Panc1 (cell line): ENCODE data around the gene SLC22A12. TPM values are rescaled to one million over a fixed set of nuclear protein-coding genes. Genes with fewer than 3 reads are reported as not detected.

Experiments used
- ATAC-seq: fragments of 200-7000 bp; cut with Tn5 transposase; 2 replicates; pipeline ENCODE4 v1.9.1; 2020; ENCODE audit warnings: mild to moderate bottlenecking, moderate library complexity
- BruUV-seq: library from RNA; stranded (reverse); fragments of 400-500 nt; replicated peaks from 2 replicates; lab custom pipeline; 2021; lab: Mats Ljungman, UMichigan
- CTCF ChIA-PET: fragments of 300-600 bp; sonication (Branson Sonifier 250); formaldehyde crosslinking; loops from one replicate; lab custom pipeline; 2022; ENCODE audit warnings: antibody characterized with exemption; lab: Charles Lee
- POLR2A ChIA-PET: fragments of 300-600 bp; sonication (Branson Sonifier 250); formaldehyde crosslinking; loops from one replicate; lab custom pipeline; 2022; ENCODE audit warnings: antibody characterized with exemption; lab: Charles Lee
- DNase-seq: peaks from one replicate; pipeline ENCODE4 v3.0.0-alpha.2; 2010; ENCODE audit warnings: low read depth, low spot score
- H3K27ac ChIP-seq: 2 replicates; pipeline ENCODE4 v1.5.1; 2011; ENCODE audit warnings: mild to moderate bottlenecking, low read length, inconsistent platforms
- H3K27me3 ChIP-seq: fragments of 200-500 bp; sonication (Bioruptor generic); 2 replicates; pipeline ENCODE4 v1.6.0; 2014; ENCODE audit warnings: low read length, inconsistent platforms; ENCODE audit not compliant: control insufficient read depth, insufficient read depth
- H3K36me3 ChIP-seq: fragments of 200-500 bp; sonication (Bioruptor generic); 2 replicates; pipeline ENCODE4 v1.5.1; 2014; ENCODE audit warnings: inconsistent platforms, mild to moderate bottlenecking, low read length, moderate library complexity; ENCODE audit not compliant: control insufficient read depth, insufficient read depth
- H3K4me1 ChIP-seq: 2 replicates; pipeline ENCODE4 v1.5.1; 2011; ENCODE audit warnings: inconsistent platforms, mild to moderate bottlenecking, low read length, moderate library complexity; ENCODE audit not compliant: control insufficient read depth, insufficient read depth
- H3K4me3 ChIP-seq, 2 experiments: 2 replicates each; pipeline ENCODE4 v1.5.1; 2011 to 2012; ENCODE audit warnings: low read depth in 2 of 2, low read length in 2 of 2, mild to moderate bottlenecking in 2 of 2, inconsistent platforms in 1 of 2, moderate library complexity in 1 of 2
- H3K9me3 ChIP-seq: fragments of 200-500 bp; sonication (Bioruptor generic); 2 replicates; pipeline ENCODE4 v1.5.1; 2014; ENCODE audit warnings: low read depth, mild to moderate bottlenecking, inconsistent platforms, low read length, moderate library complexity; ENCODE audit not compliant: control insufficient read depth, insufficient read depth
- POLR2AphosphoS5 ChIP-seq: IDR thresholded peaks from 2 replicates; pipeline ENCODE4 v1.6.1; 2012; ENCODE audit warnings: mild to moderate bottlenecking, low read depth, low read length, moderate library complexity
- SIN3A ChIP-seq: IDR thresholded peaks from 2 replicates; pipeline ENCODE4 v1.6.1; 2012; ENCODE audit warnings: low read depth, mild to moderate bottlenecking, low read length, moderate library complexity, borderline replicate concordance; ENCODE audit not compliant: insufficient read depth
- TCF7L2 ChIP-seq: IDR thresholded peaks from 2 replicates; pipeline ENCODE4 v1.6.1; 2011; ENCODE audit warnings: mild to moderate bottlenecking, low read depth, low read length, inconsistent platforms
- in situ Hi-C: cut with HindIII; loops from 2 replicates; pipeline ENCODE4 v1.10.0; 2016; ENCODE audit warnings: low sequenced_read_pairs, low pct_unique_long_range_greater_than_20kb
- intact Hi-C: fragments of 100-400 bp; cut with micrococcal nuclease; formaldehyde crosslinking; loops from one replicate; pipeline ENCODE4 v1.10.0; 2022; ENCODE audit not compliant: unreplicated experiment
- total RNA-seq: library from RNA; stranded (reverse); gene quantifications from one replicate; pipeline ENCODE4 v1.2.1, GENCODE V29; 2021; ENCODE audit not compliant: unreplicated experiment
- TF ChIP-seq, protein P1 (sequence below): fragments of 450-650 bp; IDR thresholded peaks from 2 replicates; pipeline ENCODE4 v1.5.1; 2017; ENCODE audit warnings: mild to moderate bottlenecking
- TF ChIP-seq, protein P2 (sequence below), 2 experiments: IDR thresholded peaks; 2 replicates each; pipeline ENCODE4 v1.6.1; 2011 to 2012; ENCODE audit warnings: low read depth in 2 of 2, control low read depth in 1 of 2, low read length in 1 of 2, mild to moderate bottlenecking in 1 of 2, moderate library complexity in 1 of 2; ENCODE audit not compliant: insufficient read depth in 1 of 2

SLC22A12 gene
- total RNA-seq, 1 experiment from 2014 or later, result not detected

DNA sequence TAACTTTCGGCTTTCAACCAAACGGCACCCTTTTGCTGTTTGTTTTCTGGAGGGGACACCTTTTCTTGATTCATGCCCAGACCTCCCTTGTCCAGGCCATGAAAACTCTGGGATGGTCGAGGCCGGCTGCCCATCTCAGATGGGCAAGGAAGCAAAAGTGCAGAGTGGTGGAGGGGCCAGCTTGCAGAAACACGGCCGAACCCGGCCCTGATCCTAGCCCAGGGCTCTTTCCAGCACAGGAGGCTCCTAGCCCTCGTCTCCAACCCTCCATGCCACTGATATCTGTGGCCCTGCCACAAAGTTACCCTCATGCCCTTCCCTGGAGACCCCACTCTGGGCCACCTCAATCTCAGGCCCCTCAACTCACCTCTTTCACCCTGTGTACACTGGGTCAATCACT is 18.9 kb upstream of the SLC22A12 start:
- Histone ChIP-seq H3K27me3 (peaks cover 2% of the 10 kb centered on the region; the same call in 1 of the 2 replicates), H3K4me3 (no peak overlapping the region), H3K9me3 (no peaks in the 10 kb centered on the region), H3K27ac (no peak overlapping the region), H3K36me3 (no peaks in the 10 kb centered on the region), H3K4me1 (no peaks in the 10 kb centered on the region)
- TF ChIP-seq POLR2AphosphoS5 (no peak), SIN3A (no peak), TCF7L2 (no peak)
- TF ChIP-seq, protein P1, sequence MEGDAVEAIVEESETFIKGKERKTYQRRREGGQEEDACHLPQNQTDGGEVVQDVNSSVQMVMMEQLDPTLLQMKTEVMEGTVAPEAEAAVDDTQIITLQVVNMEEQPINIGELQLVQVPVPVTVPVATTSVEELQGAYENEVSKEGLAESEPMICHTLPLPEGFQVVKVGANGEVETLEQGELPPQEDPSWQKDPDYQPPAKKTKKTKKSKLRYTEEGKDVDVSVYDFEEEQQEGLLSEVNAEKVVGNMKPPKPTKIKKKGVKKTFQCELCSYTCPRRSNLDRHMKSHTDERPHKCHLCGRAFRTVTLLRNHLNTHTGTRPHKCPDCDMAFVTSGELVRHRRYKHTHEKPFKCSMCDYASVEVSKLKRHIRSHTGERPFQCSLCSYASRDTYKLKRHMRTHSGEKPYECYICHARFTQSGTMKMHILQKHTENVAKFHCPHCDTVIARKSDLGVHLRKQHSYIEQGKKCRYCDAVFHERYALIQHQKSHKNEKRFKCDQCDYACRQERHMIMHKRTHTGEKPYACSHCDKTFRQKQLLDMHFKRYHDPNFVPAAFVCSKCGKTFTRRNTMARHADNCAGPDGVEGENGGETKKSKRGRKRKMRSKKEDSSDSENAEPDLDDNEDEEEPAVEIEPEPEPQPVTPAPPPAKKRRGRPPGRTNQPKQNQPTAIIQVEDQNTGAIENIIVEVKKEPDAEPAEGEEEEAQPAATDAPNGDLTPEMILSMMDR, result no peak
- TF ChIP-seq, protein P2, sequence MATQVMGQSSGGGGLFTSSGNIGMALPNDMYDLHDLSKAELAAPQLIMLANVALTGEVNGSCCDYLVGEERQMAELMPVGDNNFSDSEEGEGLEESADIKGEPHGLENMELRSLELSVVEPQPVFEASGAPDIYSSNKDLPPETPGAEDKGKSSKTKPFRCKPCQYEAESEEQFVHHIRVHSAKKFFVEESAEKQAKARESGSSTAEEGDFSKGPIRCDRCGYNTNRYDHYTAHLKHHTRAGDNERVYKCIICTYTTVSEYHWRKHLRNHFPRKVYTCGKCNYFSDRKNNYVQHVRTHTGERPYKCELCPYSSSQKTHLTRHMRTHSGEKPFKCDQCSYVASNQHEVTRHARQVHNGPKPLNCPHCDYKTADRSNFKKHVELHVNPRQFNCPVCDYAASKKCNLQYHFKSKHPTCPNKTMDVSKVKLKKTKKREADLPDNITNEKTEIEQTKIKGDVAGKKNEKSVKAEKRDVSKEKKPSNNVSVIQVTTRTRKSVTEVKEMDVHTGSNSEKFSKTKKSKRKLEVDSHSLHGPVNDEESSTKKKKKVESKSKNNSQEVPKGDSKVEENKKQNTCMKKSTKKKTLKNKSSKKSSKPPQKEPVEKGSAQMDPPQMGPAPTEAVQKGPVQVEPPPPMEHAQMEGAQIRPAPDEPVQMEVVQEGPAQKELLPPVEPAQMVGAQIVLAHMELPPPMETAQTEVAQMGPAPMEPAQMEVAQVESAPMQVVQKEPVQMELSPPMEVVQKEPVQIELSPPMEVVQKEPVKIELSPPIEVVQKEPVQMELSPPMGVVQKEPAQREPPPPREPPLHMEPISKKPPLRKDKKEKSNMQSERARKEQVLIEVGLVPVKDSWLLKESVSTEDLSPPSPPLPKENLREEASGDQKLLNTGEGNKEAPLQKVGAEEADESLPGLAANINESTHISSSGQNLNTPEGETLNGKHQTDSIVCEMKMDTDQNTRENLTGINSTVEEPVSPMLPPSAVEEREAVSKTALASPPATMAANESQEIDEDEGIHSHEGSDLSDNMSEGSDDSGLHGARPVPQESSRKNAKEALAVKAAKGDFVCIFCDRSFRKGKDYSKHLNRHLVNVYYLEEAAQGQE (IDR thresholded peaks at IDR 0.05; ENCODE audit: insufficient read depth in 1 of 2, low read depth in 2 of 2, low read length in 1 of 2), result no peak
- no TSS peak for BruUV-seq
- CTCF ChIA-PET, result interaction anchor here (0.6 kb wide), 1 partner anchor 118 kb away, joined by 6 read pairs; no protein-coding TSS in a partner anchor
- ATAC-seq, result no peak
- POLR2A ChIA-PET, result no interaction called here
- in situ Hi-C loops (no loop called here), intact Hi-C loops (no loop called here)
- DNase-seq, result no peak

DNA sequence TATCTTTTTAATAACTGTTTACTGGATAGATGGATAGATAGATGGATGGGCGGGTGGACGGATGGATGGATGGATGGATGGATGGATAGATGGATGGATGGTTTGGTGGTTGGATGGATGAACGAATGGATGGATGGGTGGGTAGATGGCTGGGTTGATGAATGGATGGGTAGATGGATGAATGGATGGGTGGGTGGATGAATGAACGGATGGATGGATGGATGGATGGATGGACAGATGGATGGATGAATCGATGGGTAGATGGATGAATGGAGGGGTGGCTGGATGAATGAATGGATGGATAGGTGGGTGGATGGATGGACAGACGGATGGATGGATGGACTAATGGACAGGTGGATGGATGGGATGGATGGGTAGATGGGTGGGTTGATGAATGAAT is 13.8 kb upstream of the SLC22A12 start:
- Histone ChIP-seq H3K4me3 (no peak overlapping the region), H3K9me3 (no peaks in the 10 kb centered on the region), H3K4me1 (no peaks in the 10 kb centered on the region), H3K27me3 (peaks cover 2% of the 10 kb centered on the region; the same call in 1 of the 2 replicates), H3K36me3 (no peaks in the 10 kb centered on the region), H3K27ac (no peak overlapping the region)
- DNase-seq (no peak), ATAC-seq (no peak)
- BruUV-seq, result no TSS peak
- intact Hi-C loops (no loop called here), in situ Hi-C loops (no loop called here)
- CTCF ChIA-PET, result no interaction called here
- TF ChIP-seq, protein P2 (IDR thresholded peaks at IDR 0.05; ENCODE audit: insufficient read depth in 1 of 2, low read depth in 2 of 2, low read length in 1 of 2), result no peak
- TF ChIP-seq TCF7L2, result no peak
- no peak for TF ChIP-seq SIN3A
- TF ChIP-seq, protein P1, result no peak
- TF ChIP-seq POLR2AphosphoS5, result no peak
- POLR2A ChIA-PET, result no interaction called here
